Ovary (tissue), 9 donors: ENCODE data around the gene DNASE1L3. TPM values are rescaled to one million over a fixed set of nuclear protein-coding genes. Genes with fewer than 3 reads are reported as not detected.

Experiments used
- DNase-seq, 5 donors: peaks; one replicate each; pipeline ENCODE4 v3.0.0-alpha.2; 2019 to 2020
- H3K27ac ChIP-seq, 2 donors: fragments of 200-600 bp; one replicate each; pipeline versions ENCODE4 v1.5.1 to v1.8.0; 2019 to 2022
- H3K27me3 ChIP-seq: fragments of 200-600 bp; one replicate; pipeline ENCODE4 v1.8.0; 2022
- H3K36me3 ChIP-seq: fragments of 200-600 bp; sonication (generic); one replicate; pipeline ENCODE4 v1.5.1; 2019
- H3K4me1 ChIP-seq: one replicate; pipeline ENCODE4 v1.8.1; 2013; ENCODE audit warnings: mild to moderate bottlenecking, moderate library complexity; ENCODE audit not compliant: insufficient read depth
- H3K4me3 ChIP-seq: fragments of 200-600 bp; sonication (generic); one replicate; pipeline ENCODE4 v1.5.1; 2017
- H3K9me3 ChIP-seq, 2 donors: fragments of 200-600 bp in 1 of 2; sonication (generic) in 1 of 2; one replicate each; pipeline versions ENCODE4 v1.5.1 to v1.8.1; 2013 to 2019; ENCODE audit warnings: mild to moderate bottlenecking in 1 of 2, moderate library complexity in 1 of 2
- EP300 ChIP-seq: sonication (generic); formaldehyde crosslinking; IDR thresholded peaks from one replicate; pipeline ENCODE4 v1.6.1; 2017; ENCODE audit warnings: antibody characterized with exemption
- POLR2A ChIP-seq: fragments of 450-650 bp; IDR thresholded peaks from one replicate; pipeline ENCODE4 v1.6.1; 2017; ENCODE audit warnings: antibody characterized with exemption, mild to moderate bottlenecking, moderate library complexity
- WGBS, 3 donors: extraction: QIAGEN DNeasy Blood & Tissue Kit in 1 of 3; methylation state at CpG; one replicate each; pipeline versions ENCODE4 v1.1.5 to v1.1.7; 2013 to 2017; 5-methylcytosine and 5-hydroxymethylcytosine counted together
- intact Hi-C, 4 donors: fragments of 100-400 bp; cut with DNase I; formaldehyde crosslinking; loops; one replicate each; pipeline versions ENCODE4 v1.11.0 to v1.15.1; 2022 to 2023
- polyA plus RNA-seq, 2 donors: library from polyadenylated mRNA; stranded (reverse); fragments of 200-250 nt in 1 of 2; fragments of 350-450 nt in 1 of 2; fragmentation: Illumina TruSeq in 1 of 2; extraction: RNeasy Lipid Tissue Mini Kit (QIAGEN cat#74804) in 1 of 2; gene quantifications; one replicate each; pipeline ENCODE4 v1.2.3, GENCODE V29; 2013 to 2014
- total RNA-seq, 7 donors: library from RNA; depleted of rRNA in 2 of 7; stranded (reverse); fragments of >200 nt in 2 of 7; fragmentation: NEBNext Ultra II Directional in 3 of 7; extraction: Animal tissue kit (Norgen Biotek cat#: 25700) in 3 of 7; gene quantifications; one replicate each; pipeline versions ENCODE4 v1.1.0 to v1.2.4, GENCODE V29; 2016 to 2023
- TF ChIP-seq, protein P1 (sequence below), 3 donors: fragments of 450-650 bp in 2 of 3; fragments of 200-600 bp in 1 of 3; IDR thresholded peaks; one replicate each; pipeline versions ENCODE4 v1.5.1 to v1.8.0; 2016 to 2022; ENCODE audit warnings: antibody characterized with exemption in 3 of 3, mild to moderate bottlenecking in 1 of 3
- donor health status: DM: no; HTN: no; CAD: no; lungs with moderate emphysema.
- donor health status: DM: no; HTN: no; CAD: no.
- donor health status: Bipolar disorder and iron deficiency.
- donor health status: DM: yes; HTN: yes; CAD: no.
- donor health status: DM: no; HTN: no; CAD: no.
- donor health status: DM: yes; HTN: yes; CAD: no.

Gene DNASE1L3
- total and polyA plus RNA-seq, 9 donors = 0.48 to 10.3 (median 0.65) TPM; not detected in 2

DNA sequence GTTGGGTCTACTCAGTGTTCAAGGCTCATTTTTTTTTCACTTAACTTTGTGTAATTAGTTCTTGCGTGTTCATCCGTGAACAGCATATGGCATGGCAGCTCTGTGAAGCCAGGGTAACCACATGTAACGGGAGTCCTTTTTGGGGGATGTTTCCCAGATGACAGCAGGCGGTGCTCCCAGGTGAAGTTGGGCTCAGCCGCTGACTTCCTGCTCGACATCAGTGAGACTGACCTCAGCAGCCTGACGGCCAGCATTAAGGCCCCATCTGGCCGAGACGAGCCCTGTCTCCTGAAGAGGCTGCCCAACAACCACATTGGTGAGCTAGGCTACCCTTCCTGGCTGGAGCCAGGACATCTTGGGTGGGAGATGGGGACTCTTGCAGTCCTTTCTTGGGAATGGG, 62.7 kb downstream of the DNASE1L3 start:
- Histone ChIP-seq H3K4me1 (no peaks in the 10 kb centered on the region), H3K27me3 (no peaks in the 10 kb centered on the region), H3K4me3 (no peak overlapping the region), H3K36me3 (no peaks in the 10 kb centered on the region), H3K9me3 (no peaks in the 10 kb centered on the region), H3K27ac (no peak overlapping the region)
- TF ChIP-seq, protein P1, sequence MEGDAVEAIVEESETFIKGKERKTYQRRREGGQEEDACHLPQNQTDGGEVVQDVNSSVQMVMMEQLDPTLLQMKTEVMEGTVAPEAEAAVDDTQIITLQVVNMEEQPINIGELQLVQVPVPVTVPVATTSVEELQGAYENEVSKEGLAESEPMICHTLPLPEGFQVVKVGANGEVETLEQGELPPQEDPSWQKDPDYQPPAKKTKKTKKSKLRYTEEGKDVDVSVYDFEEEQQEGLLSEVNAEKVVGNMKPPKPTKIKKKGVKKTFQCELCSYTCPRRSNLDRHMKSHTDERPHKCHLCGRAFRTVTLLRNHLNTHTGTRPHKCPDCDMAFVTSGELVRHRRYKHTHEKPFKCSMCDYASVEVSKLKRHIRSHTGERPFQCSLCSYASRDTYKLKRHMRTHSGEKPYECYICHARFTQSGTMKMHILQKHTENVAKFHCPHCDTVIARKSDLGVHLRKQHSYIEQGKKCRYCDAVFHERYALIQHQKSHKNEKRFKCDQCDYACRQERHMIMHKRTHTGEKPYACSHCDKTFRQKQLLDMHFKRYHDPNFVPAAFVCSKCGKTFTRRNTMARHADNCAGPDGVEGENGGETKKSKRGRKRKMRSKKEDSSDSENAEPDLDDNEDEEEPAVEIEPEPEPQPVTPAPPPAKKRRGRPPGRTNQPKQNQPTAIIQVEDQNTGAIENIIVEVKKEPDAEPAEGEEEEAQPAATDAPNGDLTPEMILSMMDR (IDR thresholded peaks at IDR 0.05) = no peak
- TF ChIP-seq EP300 (no peak), POLR2A (no peak)
- intact Hi-C loops = no loop called here
- DNase-seq = no peak
- 95 to 98% (median 97%) methylated on average over 9 of the region's 9 CpGs for whole genome bisulfite sequencing, 3 donors

DNA sequence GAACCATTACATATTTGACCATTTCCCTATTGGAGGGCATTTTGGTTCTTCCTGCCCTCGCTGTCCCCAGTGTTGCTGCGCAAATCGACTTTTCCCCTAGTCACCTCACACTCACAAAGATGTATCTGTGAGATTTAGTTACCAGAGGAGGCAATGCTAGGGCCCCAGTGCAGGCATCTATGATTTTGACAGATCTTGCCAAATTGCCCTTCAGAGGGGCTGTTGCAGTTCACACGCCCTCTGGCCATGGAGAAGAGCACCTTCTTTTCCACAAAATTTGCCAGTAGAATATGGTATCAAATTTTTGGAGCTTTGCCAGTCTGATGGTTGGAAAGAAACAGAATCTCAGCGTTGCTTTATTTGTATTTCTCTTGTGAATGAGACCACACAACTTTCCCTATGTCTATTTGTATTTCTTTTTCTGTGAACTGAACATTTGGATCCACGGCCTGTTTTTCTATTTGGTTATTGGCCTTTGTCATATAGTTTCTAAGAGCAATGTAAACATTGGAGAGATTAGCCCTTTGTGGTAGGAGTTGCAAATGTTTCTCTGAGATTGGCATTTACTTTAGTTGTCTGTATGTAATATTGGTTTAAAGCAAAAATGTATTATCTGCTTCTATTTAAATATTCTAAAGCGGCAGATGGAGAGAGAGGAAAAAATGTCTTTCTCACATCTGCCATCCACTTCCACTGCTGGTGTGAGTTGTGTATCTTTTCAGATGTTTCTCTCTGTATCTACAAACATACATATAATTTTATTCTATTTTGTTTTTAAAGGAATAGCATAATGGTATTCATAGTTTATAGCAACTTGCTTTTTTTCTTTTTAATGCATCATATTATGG, 66.1 kb downstream of the DNASE1L3 start:
- Histone ChIP-seq H3K4me3 (no peak overlapping the region), H3K27ac (no peak overlapping the region), H3K36me3 (no peaks in the 10 kb centered on the region), H3K9me3 (no peaks in the 10 kb centered on the region), H3K27me3 (no peaks in the 10 kb centered on the region), H3K4me1 (no peaks in the 10 kb centered on the region)
- DNase-seq = no peak
- WGBS, 3 donors = 76 to 87% (median 87%) methylated on average over 7 of the region's 7 CpGs
- intact Hi-C loops = no loop called here
- TF ChIP-seq EP300 (no peak), POLR2A (no peak)
- TF ChIP-seq, protein P1 (IDR thresholded peaks at IDR 0.05) = no peak

DNA sequence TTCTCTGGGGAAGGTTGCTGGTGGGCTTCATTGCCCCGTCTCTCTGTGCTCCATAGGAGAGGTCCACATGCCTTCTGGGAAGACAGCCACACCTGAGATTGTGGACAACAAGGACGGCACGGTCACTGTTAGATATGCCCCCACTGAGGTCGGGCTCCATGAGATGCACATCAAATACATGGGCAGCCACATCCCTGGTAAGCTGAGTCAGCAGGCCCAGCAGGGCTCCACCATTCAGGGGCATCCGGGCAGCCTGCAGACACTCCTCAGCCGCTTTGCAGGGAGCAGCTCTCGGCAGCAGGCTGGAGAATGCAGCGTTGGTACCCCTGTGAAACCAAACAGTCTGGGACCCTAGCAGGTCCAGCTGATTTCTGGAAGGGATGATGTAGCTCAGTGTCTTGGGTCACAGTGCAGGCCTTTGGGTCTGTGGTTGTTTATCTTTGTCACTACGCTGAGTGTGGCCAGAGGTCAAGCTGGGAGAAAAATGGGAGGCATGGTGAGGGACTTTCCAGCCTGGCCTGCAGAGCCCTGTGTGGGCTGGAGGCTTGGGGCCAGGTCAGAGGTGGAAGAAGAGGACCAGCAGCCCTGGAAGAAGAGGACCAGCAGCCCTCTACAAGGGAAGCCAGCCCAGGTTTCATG, 67.2 kb downstream of the DNASE1L3 start:
- Histone ChIP-seq H3K27me3 (no peaks in the 10 kb centered on the region), H3K36me3 (no peaks in the 10 kb centered on the region), H3K4me1 (no peaks in the 10 kb centered on the region), H3K27ac (no peak overlapping the region), H3K9me3 (no peaks in the 10 kb centered on the region), H3K4me3 (no peak overlapping the region)
- DNase-seq = no peak
- TF ChIP-seq POLR2A (no peak), EP300 (no peak)
- TF ChIP-seq, protein P1 (IDR thresholded peaks at IDR 0.05) = no peak
- intact Hi-C loops = no loop called here
- 86 to 90% (median 88%) methylated on average over 9 of the region's 9 CpGs for WGBS, 3 donors

Other genes with a start within 250 kb of the DNASE1L3 start
- gene FLNB, start 202.6 kb downstream of the DNASE1L3 start, total RNA-seq = 100 to 1,000 TPM in 5 of 7 donors, 10 to 100 TPM in 2; 51.9 to 141 (median 126) TPM
- 100 to 1,000 TPM in 1 of 2 donors, 10 to 100 TPM in 1; 78.6 to 190 TPM for gene FLNB, start 202.6 kb downstream of the DNASE1L3 start, polyA plus RNA-seq
- gene ABHD6, start 26.8 kb upstream of the DNASE1L3 start, total RNA-seq = 10 to 100 TPM in 4 of 7 donors, 1 to 10 TPM in 3; 8.2 to 11.3 (median 10.5) TPM
- 10 to 100 TPM in 1 of 2 donors, 1 to 10 TPM in 1; 4.8 to 36.6 TPM for gene ABHD6, start 26.8 kb upstream of the DNASE1L3 start, polyA plus RNA-seq
- 10 to 100 TPM in 5 of 7 donors, 1 to 10 TPM in 2; 7.9 to 16.2 (median 15.0) TPM for gene RPP14, start 95.3 kb upstream of the DNASE1L3 start, total RNA-seq
- 10 to 100 TPM; 11.8 to 18.8 TPM for gene RPP14, start 95.3 kb upstream of the DNASE1L3 start, polyA plus RNA-seq
- 10 to 100 TPM in 2 of 7 donors, 1 to 10 TPM in 5; 7.3 to 12.0 (median 9.1) TPM for gene HTD2, start 95.5 kb upstream of the DNASE1L3 start, total RNA-seq
- 10 to 100 TPM in 1 of 2 donors, 1 to 10 TPM in 1; 9.2 to 11.3 TPM for gene HTD2, start 95.5 kb upstream of the DNASE1L3 start, polyA plus RNA-seq
- gene PXK, start 121.9 kb upstream of the DNASE1L3 start, total RNA-seq = 10 to 100 TPM; 21.6 to 36.6 (median 25.9) TPM
- gene PXK, start 121.9 kb upstream of the DNASE1L3 start, polyA plus RNA-seq = 10 to 100 TPM; 17.2 to 42.0 TPM
- 10 to 100 TPM; 24.4 to 56.6 (median 36.3) TPM for gene PDHB, start 222.9 kb upstream of the DNASE1L3 start, total RNA-seq
- 10 to 100 TPM; 43.4 to 98.4 TPM for gene PDHB, start 222.9 kb upstream of the DNASE1L3 start, polyA plus RNA-seq